ENCODE results near the gene ZNF483.
"Not testable (repeated sequence)": the region's sequence is repeated elsewhere in the genome, so short reads cannot be mapped to it uniquely, and the experiment has no call there.

ZNF483 gene

GRCh38 chr9:111610845-111611244, 85.9 kb downstream of the ZNF483 start:
- DNase-seq: no peak

DNA sequence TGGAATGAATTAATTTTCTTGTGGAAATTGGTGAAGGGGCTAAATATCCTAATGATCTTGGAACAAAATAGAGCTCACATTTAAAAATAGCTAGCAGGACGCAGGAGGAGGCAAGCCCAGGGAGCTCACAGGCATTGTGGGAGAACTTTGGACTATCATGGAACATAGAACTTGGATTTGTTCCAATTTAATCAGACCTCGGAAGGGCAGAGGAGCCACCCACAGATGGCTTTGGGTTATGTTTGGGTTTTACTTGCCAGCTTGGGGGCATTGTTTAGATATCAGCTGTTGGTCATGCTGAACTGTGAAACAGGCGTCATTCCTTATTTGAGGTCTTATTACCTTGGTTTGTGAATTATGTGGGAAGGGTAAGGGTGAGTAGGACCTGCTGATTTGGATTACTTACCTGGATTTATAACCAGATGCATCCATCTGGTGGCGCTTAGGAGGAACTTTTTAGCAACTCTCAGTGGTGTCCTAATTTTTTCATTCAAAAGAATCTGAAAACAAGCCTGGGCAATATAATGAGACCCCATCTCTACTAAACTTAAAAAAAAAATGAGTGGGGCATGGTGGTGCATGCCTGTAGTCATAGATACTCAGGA, 88.6 kb downstream of the ZNF483 start:
- no peak for DNase-seq

- DNase-seq: no peak
Observed at GRCh38 chr9:111615928-111616327, 90.9 kb downstream of the ZNF483 start.

DNA sequence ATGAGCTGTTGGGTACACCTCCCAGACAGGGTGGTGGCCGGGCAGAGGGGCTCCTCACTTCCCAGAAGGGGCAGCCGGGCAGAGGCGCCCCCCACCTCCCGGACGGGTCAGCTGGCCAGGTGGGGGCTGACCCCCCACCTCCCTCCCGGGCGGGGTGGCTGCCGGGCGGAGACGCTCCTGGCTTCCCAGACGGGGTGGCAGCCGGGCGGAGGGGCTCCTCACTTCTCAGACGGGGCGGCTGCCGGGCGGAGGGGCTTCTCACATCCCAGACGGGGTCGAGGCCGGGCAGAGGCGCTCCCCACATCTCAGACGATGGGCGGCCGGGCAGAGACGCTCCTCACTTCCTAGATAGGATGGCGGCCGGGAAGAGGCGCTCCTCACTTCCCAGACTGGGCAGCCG, 92.4 kb downstream of the ZNF483 start:
- DNase-seq: not testable (repeated sequence)

- DNase-seq: no peak
Observed at GRCh38 chr9:111621895-111622480, 97.0 kb downstream of the ZNF483 start.

DNA sequence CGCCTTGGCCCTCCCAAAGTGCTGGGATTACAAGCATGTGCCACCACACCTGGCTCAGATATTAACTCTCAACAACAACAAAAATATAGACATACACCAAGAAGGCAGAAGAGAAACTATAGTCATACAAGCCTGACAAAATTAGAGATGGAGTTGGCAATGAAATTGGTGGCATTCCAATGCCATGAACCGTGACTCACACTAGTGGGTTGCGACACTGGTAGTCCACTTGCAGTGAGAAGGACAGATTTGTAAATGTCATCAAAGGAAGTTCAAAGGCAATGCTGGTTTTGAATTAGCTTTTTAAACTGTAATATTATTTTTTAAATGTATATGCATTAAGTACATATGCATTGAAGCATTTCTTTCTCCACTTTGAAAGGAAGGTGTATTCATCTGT, 97.6 kb downstream of the ZNF483 start:
- no peak for DNase-seq

Measured in T-helper 1 cell (primary cell).